Caco-2 (cell line): ENCODE measurements around the gene BICD2. TPM values are rescaled to one million over a fixed set of nuclear protein-coding genes. Genes with fewer than 3 reads are reported as not detected.

ENCODE experiments used
- BruUV-seq: library from RNA; stranded (reverse); fragments of 400-500 nt; replicated peaks from 2 replicates; lab custom pipeline; 2021; lab: Mats Ljungman, UMichigan
- CTCF ChIA-PET: fragments of 300-600 bp; sonication (Branson Sonifier 250); formaldehyde crosslinking; loops from one replicate; lab custom pipeline; 2022; ENCODE audit warnings: antibody characterized with exemption; lab: Charles Lee
- POLR2A ChIA-PET: fragments of 300-600 bp; sonication (Branson Sonifier 250); formaldehyde crosslinking; loops from one replicate; lab custom pipeline; 2022; ENCODE audit warnings: antibody characterized with exemption; lab: Charles Lee
- DNase-seq, 2 experiments: peaks; one replicate each; pipeline versions ENCODE4 v3.0.0 to v3.0.0-alpha.2; 2020 to 2022
- H3K27me3 ChIP-seq: replicated peaks from 2 replicates; pipeline ENCODE4 v1.6.0; 2011; ENCODE audit warnings: low read length; ENCODE audit not compliant: control insufficient read depth, insufficient read depth
- H3K36me3 ChIP-seq: 2 replicates; pipeline ENCODE4 v1.5.1; 2011; ENCODE audit warnings: low read length; ENCODE audit not compliant: control insufficient read depth, insufficient read depth
- H3K4me1 ChIP-seq: fragments of 250-450 bp; sonication (Bioruptor Pico); 2 replicates; pipeline ENCODE4 v1.5.1; 2020; ENCODE audit warnings: mild to moderate bottlenecking
- H3K4me3 ChIP-seq: 2 replicates; pipeline ENCODE4 v1.5.1; 2011; ENCODE audit warnings: low read depth, mild to moderate bottlenecking, control low read depth, low read length
- H3K9me3 ChIP-seq: fragments of 250-450 bp; sonication (Bioruptor Pico); 2 replicates; pipeline ENCODE4 v1.5.1; 2020; ENCODE audit warnings: mild to moderate bottlenecking, moderate library complexity
- H3K27ac Mint-ChIP-seq: one replicate; pipeline ENCODE4 v1.8.0; 2022; ENCODE audit warnings: mixed read lengths; ENCODE audit not compliant: unreplicated experiment
- H3K27me3 Mint-ChIP-seq: one replicate; pipeline ENCODE4 v1.8.0; 2022; ENCODE audit warnings: mixed read lengths; ENCODE audit not compliant: insufficient read depth, unreplicated experiment
- H3K36me3 Mint-ChIP-seq: one replicate; pipeline ENCODE4 v1.8.0; 2022; ENCODE audit warnings: mild to moderate bottlenecking, mixed read lengths; ENCODE audit not compliant: insufficient read depth, unreplicated experiment
- H3K4me1 Mint-ChIP-seq: one replicate; pipeline ENCODE4 v1.8.0; 2022; ENCODE audit warnings: low read depth, mixed read lengths; ENCODE audit not compliant: unreplicated experiment
- H3K4me3 Mint-ChIP-seq: one replicate; pipeline ENCODE4 v1.8.0; 2022; ENCODE audit warnings: mild to moderate bottlenecking, moderate library complexity, mixed read lengths; ENCODE audit not compliant: unreplicated experiment
- H3K9me3 Mint-ChIP-seq: one replicate; pipeline ENCODE4 v1.8.0; 2022; ENCODE audit warnings: mixed read lengths; ENCODE audit not compliant: unreplicated experiment
- intact Hi-C: fragments of 100-400 bp; cut with micrococcal nuclease; formaldehyde crosslinking; loops from one replicate; pipeline ENCODE4 v1.10.0; 2022; ENCODE audit not compliant: unreplicated experiment
- total RNA-seq: library from RNA; stranded (reverse); gene quantifications from 2 replicates; pipeline ENCODE4 v1.2.3, GENCODE V29; 2022
- TF ChIP-seq, protein P1 (sequence below), 2 experiments: fragments of 200-600 bp in 1 of 2; IDR thresholded peaks; 1 replicate in 1 of 2; 2 replicates in 1 of 2; pipeline versions ENCODE4 v1.5.1 to v1.8.0; 2011 to 2022; ENCODE audit warnings: antibody characterized with exemption in 1 of 2, control low read depth in 1 of 2, inconsistent platforms in 1 of 2, low read depth in 1 of 2, low read length in 1 of 2, mild to moderate bottlenecking in 1 of 2, moderate library complexity in 1 of 2; ENCODE audit not compliant: insufficient read depth in 1 of 2, severe bottlenecking in 1 of 2, unreplicated experiment in 1 of 2

The BICD2 gene
- total RNA-seq, 1 experiment from 2014 or later = 13.7 TPM

DNA sequence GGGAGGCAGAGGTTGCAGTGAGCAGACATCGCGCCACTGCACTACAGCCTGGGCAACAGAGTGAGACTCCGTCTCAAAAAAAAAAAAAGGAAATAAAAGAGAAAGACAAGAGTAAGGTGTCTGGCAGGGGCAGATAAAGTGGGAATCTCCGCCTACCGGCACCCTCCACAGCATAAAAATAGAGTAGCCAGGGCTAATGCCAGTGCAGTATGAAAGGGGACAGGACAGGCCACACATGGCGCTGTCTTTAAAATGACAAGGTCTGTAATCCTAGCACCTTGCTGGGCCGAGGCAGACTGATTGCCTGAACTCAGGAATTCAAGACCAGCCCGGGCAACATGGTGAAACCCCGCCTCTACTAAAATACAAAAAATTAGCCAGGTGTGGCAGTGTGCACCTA, 7.8 kb downstream of the BICD2 start:
- CTCF ChIA-PET = interaction anchor here (0.7 kb wide), 1 partner anchor 40 kb away, joined by 6 read pairs; no protein-coding TSS in a partner anchor
- Histone ChIP-seq H3K9me3 (no peaks in the 10 kb centered on the region), H3K4me1 (no peaks in the 10 kb centered on the region), H3K27me3 (no peaks in the 10 kb centered on the region), H3K36me3 (no peaks in the 10 kb centered on the region), H3K4me3 (no peak overlapping the region)
- Mint-ChIP-seq H3K27ac (no peak overlapping the region), H3K4me3 (no peak overlapping the region), H3K9me3 (no peaks in the 10 kb centered on the region), H3K27me3 (no peaks in the 10 kb centered on the region), H3K36me3 (no peaks in the 10 kb centered on the region), H3K4me1 (no peaks in the 10 kb centered on the region)
- POLR2A ChIA-PET = no interaction called here
- BruUV-seq = no TSS peak
- TF ChIP-seq, protein P1, sequence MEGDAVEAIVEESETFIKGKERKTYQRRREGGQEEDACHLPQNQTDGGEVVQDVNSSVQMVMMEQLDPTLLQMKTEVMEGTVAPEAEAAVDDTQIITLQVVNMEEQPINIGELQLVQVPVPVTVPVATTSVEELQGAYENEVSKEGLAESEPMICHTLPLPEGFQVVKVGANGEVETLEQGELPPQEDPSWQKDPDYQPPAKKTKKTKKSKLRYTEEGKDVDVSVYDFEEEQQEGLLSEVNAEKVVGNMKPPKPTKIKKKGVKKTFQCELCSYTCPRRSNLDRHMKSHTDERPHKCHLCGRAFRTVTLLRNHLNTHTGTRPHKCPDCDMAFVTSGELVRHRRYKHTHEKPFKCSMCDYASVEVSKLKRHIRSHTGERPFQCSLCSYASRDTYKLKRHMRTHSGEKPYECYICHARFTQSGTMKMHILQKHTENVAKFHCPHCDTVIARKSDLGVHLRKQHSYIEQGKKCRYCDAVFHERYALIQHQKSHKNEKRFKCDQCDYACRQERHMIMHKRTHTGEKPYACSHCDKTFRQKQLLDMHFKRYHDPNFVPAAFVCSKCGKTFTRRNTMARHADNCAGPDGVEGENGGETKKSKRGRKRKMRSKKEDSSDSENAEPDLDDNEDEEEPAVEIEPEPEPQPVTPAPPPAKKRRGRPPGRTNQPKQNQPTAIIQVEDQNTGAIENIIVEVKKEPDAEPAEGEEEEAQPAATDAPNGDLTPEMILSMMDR (IDR thresholded peaks at IDR 0.05; ENCODE audit: insufficient read depth in 1 of 2, low read depth in 1 of 2, low read length in 1 of 2, severe bottlenecking in 1 of 2, unreplicated experiment in 1 of 2) = no peak
- intact Hi-C loops = no loop called here
- no peak for DNase-seq

DNA sequence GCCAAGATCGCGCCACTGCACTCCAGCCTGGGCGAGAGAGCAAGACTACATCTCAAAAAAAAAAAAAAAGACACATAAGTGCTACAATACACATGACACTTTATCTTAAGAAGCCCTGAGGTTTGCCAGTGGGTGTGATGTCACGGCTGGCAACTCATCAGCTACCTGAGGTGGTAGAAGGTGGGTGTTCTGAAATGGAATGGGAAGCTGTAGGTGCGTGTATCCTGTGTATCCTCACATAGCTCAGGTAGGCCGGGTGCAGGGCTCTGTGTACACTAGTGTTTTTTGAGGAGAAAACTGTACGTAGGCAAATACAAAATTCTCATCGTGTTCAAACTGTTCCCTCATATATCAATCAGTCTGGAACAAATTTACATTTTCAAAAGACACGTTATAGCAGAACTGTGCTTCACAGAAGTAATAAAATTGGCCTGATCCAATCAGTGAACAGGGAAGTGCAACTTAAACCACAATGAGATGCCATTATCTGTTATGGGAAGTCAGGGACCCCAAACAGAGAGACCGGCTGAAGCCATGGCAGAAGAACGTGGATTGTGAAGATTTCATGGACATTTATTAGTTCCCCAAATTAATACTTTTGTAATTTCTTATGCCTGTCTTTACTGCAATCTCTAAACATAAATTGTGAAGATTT, 10.4 kb downstream of the BICD2 start:
- intact Hi-C loops = no loop called here
- BruUV-seq = no TSS peak
- H3K4me3 Mint-ChIP-seq = no peak overlapping the region
- H3K9me3 Mint-ChIP-seq = no peaks in the 10 kb centered on the region
- no peak overlapping the region for H3K27ac Mint-ChIP-seq
- H3K4me1 Mint-ChIP-seq = no peaks in the 10 kb centered on the region
- H3K36me3 Mint-ChIP-seq = no peaks in the 10 kb centered on the region
- Histone ChIP-seq H3K9me3 (no peaks in the 10 kb centered on the region), H3K4me1 (no peaks in the 10 kb centered on the region), H3K36me3 (no peaks in the 10 kb centered on the region), H3K4me3 (no peak overlapping the region), H3K27me3 (no peaks in the 10 kb centered on the region)
- CTCF ChIA-PET = no interaction called here
- TF ChIP-seq, protein P1 (IDR thresholded peaks at IDR 0.05; ENCODE audit: insufficient read depth in 1 of 2, low read depth in 1 of 2, low read length in 1 of 2, severe bottlenecking in 1 of 2, unreplicated experiment in 1 of 2) = no peak
- DNase-seq = no peak
- no peaks in the 10 kb centered on the region for H3K27me3 Mint-ChIP-seq
- POLR2A ChIA-PET = no interaction called here

DNA sequence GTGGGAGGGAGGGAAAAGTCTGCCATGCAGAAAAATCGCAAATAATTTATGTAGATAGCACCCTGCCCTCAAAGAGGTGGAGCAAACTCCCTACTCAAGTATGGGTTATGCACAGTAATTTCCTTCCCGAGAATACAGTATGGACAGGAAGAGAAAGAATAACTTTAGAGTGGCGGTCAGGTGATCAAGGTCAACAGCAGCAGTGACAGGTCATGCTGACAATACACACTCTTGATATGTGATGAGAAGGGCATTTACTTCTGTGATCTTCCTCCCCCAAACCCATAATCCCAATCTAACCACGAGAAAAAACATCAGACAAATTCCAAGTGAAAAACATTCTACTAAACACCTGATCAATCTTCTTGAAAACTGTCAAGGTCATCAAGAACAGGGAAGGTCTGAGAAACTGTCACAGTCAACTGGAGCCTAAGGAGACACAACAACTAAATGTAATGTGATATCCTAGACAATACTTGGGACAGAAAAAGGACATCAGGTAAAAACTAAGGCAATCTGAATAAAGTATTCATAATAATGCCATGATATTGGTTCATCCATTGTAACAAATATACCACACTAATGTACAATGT, 11.7 kb downstream of the BICD2 start:
- H3K9me3 ChIP-seq = no peaks in the 10 kb centered on the region
- CTCF ChIA-PET = no interaction called here
- H3K9me3 Mint-ChIP-seq = no peaks in the 10 kb centered on the region
- no TSS peak for BruUV-seq
- POLR2A ChIA-PET = no interaction called here
- H3K27me3 Mint-ChIP-seq = no peaks in the 10 kb centered on the region
- no peaks in the 10 kb centered on the region for H3K36me3 ChIP-seq
- H3K27me3 ChIP-seq = no peaks in the 10 kb centered on the region
- H3K27ac Mint-ChIP-seq = no peak overlapping the region
- no peak overlapping the region for H3K4me3 Mint-ChIP-seq
- no peak overlapping the region for H3K4me3 ChIP-seq
- no peaks in the 10 kb centered on the region for H3K36me3 Mint-ChIP-seq
- no peak for DNase-seq
- H3K4me1 Mint-ChIP-seq = no peaks in the 10 kb centered on the region
- TF ChIP-seq, protein P1 (IDR thresholded peaks at IDR 0.05; ENCODE audit: insufficient read depth in 1 of 2, low read depth in 1 of 2, low read length in 1 of 2, severe bottlenecking in 1 of 2, unreplicated experiment in 1 of 2) = no peak
- no peaks in the 10 kb centered on the region for H3K4me1 ChIP-seq
- intact Hi-C loops = no loop called here
